ENCODE data around the gene RPL27. TPM values are rescaled to one million over a fixed set of nuclear protein-coding genes. Genes with fewer than 3 reads are reported as not detected.
A peak's percentile ranks its signal among the peaks of the same experiment; 100 is the strongest.

RPL27 gene
- total and polyA plus RNA-seq, 2 of the 8 experiments (the other 6 are each of a cell fraction or from before 2014, with no cell fraction given): 1,415 to 3,779 TPM

DNA sequence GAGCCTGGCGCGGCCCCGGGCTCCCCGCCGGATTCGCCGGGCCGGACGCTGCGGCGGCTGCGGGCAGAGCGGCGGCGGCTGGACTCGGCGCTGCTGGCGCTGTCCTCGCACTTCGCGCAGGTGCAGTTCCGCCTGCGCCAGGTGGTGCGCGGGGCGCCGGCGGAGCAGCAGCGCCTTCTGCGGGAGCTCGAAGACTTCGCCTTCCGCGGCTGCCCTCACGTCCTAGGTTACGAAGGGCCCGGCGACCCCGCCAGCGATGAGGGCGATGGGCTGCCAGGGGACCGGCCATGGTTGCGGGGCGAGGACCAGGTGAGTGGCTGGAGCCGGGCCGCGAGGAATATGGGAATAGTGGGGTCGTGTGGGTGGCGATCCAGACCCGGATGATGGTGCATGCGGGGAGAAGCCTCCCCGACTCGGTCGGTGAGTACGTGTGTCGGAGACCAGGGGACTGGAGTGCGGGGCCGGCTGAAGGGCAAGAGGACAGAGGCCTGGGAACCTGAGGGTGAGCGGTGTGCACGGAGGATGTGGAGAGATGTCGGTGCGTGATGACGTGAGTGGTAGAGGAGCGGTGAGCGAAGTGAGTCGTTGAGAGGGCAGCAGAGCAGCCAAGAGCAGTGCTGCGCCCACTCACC is 17.3 kb upstream of the RPL27 start (continued):
- no peak for TF ChIP-seq TEAD4 (IDR thresholded peaks at IDR 0.05; ENCODE audit: low read depth, low read length)
- no peak for TF ChIP-seq CHD2 (IDR thresholded peaks at IDR 0.05; ENCODE audit: low read length)
- peak in 1 of 2 experiments; percentile 40; a peak in 1 of 4 replicates for TF ChIP-seq RAD21 (IDR thresholded peaks at IDR 0.05 in 1 of 2, conservative IDR thresholded peaks at IDR 0.05 in 1 of 2; ENCODE audit: low read depth in 2 of 2, low read length in 2 of 2)
- TF ChIP-seq, protein P1, sequence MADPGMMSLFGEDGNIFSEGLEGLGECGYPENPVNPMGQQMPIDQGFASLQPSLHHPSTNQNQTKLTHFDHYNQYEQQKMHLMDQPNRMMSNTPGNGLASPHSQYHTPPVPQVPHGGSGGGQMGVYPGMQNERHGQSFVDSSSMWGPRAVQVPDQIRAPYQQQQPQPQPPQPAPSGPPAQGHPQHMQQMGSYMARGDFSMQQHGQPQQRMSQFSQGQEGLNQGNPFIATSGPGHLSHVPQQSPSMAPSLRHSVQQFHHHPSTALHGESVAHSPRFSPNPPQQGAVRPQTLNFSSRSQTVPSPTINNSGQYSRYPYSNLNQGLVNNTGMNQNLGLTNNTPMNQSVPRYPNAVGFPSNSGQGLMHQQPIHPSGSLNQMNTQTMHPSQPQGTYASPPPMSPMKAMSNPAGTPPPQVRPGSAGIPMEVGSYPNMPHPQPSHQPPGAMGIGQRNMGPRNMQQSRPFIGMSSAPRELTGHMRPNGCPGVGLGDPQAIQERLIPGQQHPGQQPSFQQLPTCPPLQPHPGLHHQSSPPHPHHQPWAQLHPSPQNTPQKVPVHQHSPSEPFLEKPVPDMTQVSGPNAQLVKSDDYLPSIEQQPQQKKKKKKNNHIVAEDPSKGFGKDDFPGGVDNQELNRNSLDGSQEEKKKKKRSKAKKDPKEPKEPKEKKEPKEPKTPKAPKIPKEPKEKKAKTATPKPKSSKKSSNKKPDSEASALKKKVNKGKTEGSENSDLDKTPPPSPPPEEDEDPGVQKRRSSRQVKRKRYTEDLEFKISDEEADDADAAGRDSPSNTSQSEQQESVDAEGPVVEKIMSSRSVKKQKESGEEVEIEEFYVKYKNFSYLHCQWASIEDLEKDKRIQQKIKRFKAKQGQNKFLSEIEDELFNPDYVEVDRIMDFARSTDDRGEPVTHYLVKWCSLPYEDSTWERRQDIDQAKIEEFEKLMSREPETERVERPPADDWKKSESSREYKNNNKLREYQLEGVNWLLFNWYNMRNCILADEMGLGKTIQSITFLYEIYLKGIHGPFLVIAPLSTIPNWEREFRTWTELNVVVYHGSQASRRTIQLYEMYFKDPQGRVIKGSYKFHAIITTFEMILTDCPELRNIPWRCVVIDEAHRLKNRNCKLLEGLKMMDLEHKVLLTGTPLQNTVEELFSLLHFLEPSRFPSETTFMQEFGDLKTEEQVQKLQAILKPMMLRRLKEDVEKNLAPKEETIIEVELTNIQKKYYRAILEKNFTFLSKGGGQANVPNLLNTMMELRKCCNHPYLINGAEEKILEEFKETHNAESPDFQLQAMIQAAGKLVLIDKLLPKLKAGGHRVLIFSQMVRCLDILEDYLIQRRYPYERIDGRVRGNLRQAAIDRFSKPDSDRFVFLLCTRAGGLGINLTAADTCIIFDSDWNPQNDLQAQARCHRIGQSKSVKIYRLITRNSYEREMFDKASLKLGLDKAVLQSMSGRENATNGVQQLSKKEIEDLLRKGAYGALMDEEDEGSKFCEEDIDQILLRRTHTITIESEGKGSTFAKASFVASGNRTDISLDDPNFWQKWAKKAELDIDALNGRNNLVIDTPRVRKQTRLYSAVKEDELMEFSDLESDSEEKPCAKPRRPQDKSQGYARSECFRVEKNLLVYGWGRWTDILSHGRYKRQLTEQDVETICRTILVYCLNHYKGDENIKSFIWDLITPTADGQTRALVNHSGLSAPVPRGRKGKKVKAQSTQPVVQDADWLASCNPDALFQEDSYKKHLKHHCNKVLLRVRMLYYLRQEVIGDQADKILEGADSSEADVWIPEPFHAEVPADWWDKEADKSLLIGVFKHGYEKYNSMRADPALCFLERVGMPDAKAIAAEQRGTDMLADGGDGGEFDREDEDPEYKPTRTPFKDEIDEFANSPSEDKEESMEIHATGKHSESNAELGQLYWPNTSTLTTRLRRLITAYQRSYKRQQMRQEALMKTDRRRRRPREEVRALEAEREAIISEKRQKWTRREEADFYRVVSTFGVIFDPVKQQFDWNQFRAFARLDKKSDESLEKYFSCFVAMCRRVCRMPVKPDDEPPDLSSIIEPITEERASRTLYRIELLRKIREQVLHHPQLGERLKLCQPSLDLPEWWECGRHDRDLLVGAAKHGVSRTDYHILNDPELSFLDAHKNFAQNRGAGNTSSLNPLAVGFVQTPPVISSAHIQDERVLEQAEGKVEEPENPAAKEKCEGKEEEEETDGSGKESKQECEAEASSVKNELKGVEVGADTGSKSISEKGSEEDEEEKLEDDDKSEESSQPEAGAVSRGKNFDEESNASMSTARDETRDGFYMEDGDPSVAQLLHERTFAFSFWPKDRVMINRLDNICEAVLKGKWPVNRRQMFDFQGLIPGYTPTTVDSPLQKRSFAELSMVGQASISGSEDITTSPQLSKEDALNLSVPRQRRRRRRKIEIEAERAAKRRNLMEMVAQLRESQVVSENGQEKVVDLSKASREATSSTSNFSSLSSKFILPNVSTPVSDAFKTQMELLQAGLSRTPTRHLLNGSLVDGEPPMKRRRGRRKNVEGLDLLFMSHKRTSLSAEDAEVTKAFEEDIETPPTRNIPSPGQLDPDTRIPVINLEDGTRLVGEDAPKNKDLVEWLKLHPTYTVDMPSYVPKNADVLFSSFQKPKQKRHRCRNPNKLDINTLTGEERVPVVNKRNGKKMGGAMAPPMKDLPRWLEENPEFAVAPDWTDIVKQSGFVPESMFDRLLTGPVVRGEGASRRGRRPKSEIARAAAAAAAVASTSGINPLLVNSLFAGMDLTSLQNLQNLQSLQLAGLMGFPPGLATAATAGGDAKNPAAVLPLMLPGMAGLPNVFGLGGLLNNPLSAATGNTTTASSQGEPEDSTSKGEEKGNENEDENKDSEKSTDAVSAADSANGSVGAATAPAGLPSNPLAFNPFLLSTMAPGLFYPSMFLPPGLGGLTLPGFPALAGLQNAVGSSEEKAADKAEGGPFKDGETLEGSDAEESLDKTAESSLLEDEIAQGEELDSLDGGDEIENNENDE (IDR thresholded peaks at IDR 0.05; ENCODE audit: insufficient replicate concordance, low read length): no peak
- peak; percentile 40 for TF ChIP-seq KDM4A (IDR thresholded peaks at IDR 0.05; ENCODE audit: low read depth, low read length, severe bottlenecking)
- no peak for TF ChIP-seq SAP30 (IDR thresholded peaks at IDR 0.05; ENCODE audit: insufficient read depth, insufficient replicate concordance, low read length)
- TF ChIP-seq GTF2F1 (IDR thresholded peaks at IDR 0.05; ENCODE audit: borderline replicate concordance, low read depth, low read length): no peak
- TF ChIP-seq TAF1 (IDR thresholded peaks at IDR 0.05; ENCODE audit: low read depth, low read length): peak; percentile 41; the same call in 1 of the 2 replicates
- TF ChIP-seq JUN (IDR thresholded peaks at IDR 0.05; ENCODE audit: low read depth, low read length): no peak
- no peak for TF ChIP-seq KDM1A (IDR thresholded peaks at IDR 0.05; ENCODE audit: borderline replicate concordance, low read length)

Data from H1 (cell line).